ENCODE results near the gene RASGEF1C. TPM values are rescaled to one million over a fixed set of nuclear protein-coding genes. Genes with fewer than 3 reads are reported as not detected.

Gene RASGEF1C
- total RNA-seq, 1 donor = under 0.01 TPM

DNA sequence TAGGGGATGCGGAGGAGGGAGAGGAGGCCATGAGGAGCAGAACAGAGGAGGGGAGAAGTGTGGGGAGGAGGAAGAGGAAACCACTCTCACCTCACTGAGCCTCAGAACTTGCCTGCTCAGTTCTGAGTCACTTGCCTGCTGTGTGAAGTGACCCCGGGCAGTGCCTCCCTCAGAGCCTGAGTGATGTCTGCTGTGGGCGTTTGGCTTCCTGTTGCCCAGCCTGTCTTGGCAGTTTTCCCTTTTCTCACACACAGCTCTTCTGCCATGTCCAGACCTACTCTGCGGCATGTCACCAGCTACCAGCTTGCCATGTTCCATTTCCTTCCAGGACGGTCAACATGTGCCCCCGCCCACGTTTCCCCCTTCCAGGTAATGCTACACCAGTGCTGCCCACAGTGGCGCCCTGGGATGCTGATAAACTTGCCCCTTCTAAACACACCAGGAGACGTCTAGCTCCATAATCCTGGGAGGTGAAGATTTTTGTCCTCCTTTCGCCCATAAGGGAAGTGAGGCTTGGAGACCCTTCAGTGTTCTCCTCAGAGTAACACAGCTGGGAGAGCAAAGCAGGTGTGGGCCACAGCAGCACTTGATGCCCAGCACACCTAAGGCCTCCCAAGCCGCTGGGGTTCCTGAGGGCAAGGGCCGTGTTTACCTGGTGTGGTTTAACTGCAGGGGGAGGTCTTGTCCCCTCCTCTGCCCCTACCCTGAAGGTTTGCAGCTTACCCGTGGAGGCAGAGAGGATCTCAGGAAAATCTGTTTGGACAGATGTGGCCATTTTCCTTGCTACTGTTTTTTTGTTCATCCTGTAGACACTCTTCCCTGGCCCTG lies 73.7 kb downstream of the RASGEF1C start:
- no peaks in the 10 kb centered on the region for H3K9me3 ChIP-seq (ENCODE audit: low read depth, low read length)
- peaks cover 2% of the 10 kb centered on the region for H3K27me3 ChIP-seq (ENCODE audit: insufficient read depth, low read length)
- H3K4me3 ChIP-seq (ENCODE audit: insufficient read depth, low read length) = no peak overlapping the region
- H4K20me1 ChIP-seq (ENCODE audit: insufficient read depth, low read length) = no peaks in the 10 kb centered on the region
- H3K36me3 ChIP-seq (ENCODE audit: insufficient read depth, low read length) = no peaks in the 10 kb centered on the region
- peak overlapping the region; percentile 35 for H2AFZ ChIP-seq (ENCODE audit: low read length)
- H3K4me1 ChIP-seq (ENCODE audit: insufficient read depth, low read length) = peaks cover 11% of the 10 kb centered on the region
- H3K4me2 ChIP-seq (ENCODE audit: insufficient read depth, low read length) = peak overlapping the region; percentile 57
- TF ChIP-seq, protein P1, sequence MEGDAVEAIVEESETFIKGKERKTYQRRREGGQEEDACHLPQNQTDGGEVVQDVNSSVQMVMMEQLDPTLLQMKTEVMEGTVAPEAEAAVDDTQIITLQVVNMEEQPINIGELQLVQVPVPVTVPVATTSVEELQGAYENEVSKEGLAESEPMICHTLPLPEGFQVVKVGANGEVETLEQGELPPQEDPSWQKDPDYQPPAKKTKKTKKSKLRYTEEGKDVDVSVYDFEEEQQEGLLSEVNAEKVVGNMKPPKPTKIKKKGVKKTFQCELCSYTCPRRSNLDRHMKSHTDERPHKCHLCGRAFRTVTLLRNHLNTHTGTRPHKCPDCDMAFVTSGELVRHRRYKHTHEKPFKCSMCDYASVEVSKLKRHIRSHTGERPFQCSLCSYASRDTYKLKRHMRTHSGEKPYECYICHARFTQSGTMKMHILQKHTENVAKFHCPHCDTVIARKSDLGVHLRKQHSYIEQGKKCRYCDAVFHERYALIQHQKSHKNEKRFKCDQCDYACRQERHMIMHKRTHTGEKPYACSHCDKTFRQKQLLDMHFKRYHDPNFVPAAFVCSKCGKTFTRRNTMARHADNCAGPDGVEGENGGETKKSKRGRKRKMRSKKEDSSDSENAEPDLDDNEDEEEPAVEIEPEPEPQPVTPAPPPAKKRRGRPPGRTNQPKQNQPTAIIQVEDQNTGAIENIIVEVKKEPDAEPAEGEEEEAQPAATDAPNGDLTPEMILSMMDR (IDR thresholded peaks at IDR 0.05; ENCODE audit: extremely low read depth, low read depth, low read length) = no peak
- H3K79me2 ChIP-seq (ENCODE audit: insufficient read depth, low read length) = no peaks in the 10 kb centered on the region
- DNase-seq (ENCODE audit: insufficient read length, low spot score, missing footprints) = peak; percentile 99
- H3K27ac ChIP-seq (ENCODE audit: low read depth, low read length) = peak overlapping the region; percentile 37

DNA sequence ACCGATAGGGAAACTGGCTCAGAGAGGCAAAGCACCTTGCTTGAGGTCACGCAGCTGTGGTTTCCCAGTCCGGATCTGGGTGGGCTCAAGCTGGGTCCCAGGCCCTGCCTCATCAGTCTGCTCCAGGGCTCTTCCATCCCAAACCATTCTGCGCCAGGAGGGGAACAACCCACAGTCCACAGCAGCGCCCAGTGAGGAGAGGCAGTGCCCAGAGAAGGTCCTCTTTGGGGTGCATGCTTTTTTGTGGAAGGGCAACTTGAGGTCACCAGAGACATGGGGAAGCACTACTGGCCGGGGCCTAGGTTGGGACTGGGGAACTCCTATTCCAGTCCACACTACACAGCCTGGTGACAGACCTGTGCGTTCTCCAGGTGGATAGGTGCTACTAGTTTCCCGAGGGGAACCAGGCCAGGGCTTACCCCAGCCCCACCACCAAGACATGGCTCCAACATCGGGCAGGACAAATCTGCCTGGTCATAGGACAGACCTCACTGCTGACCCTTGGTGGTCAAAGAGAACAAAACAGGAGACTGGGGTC lies 75.0 kb downstream of the RASGEF1C start:
- peak; percentile 30 for DNase-seq (ENCODE audit: insufficient read length, low spot score, missing footprints)
- peaks cover 11% of the 10 kb centered on the region for H3K4me1 ChIP-seq (ENCODE audit: insufficient read depth, low read length)
- H3K27ac ChIP-seq (ENCODE audit: low read depth, low read length) = no peak overlapping the region
- H3K9me3 ChIP-seq (ENCODE audit: low read depth, low read length) = no peaks in the 10 kb centered on the region
- H3K4me3 ChIP-seq (ENCODE audit: insufficient read depth, low read length) = no peak overlapping the region
- no peaks in the 10 kb centered on the region for H3K36me3 ChIP-seq (ENCODE audit: insufficient read depth, low read length)
- H4K20me1 ChIP-seq (ENCODE audit: insufficient read depth, low read length) = no peaks in the 10 kb centered on the region
- H3K79me2 ChIP-seq (ENCODE audit: insufficient read depth, low read length) = no peaks in the 10 kb centered on the region
- H3K27me3 ChIP-seq (ENCODE audit: insufficient read depth, low read length) = no peaks in the 10 kb centered on the region
- no peak overlapping the region for H2AFZ ChIP-seq (ENCODE audit: low read length)
- H3K4me2 ChIP-seq (ENCODE audit: insufficient read depth, low read length) = no peak overlapping the region
- TF ChIP-seq, protein P1 (IDR thresholded peaks at IDR 0.05; ENCODE audit: extremely low read depth, low read depth, low read length) = no peak

DNA sequence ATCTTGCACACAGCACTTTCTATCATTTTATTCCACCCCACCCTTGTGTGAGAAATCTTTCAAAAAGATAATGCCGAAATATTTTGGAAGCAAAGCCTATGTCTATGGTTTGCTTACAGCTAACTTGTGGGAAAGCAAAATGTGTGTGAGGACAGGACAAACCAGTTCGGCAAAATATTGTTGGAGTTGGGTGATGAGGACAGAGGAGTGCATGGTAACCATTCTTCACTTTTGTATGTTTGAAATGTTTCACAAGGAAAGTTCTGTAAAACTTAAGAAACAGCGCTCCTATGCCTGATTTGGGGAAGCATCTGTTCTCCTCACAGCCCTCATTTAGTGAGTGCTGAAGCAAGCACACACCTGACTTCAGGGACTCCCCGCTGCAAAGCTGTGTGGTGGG lies 75.5 kb downstream of the RASGEF1C start:
- no peak overlapping the region for H2AFZ ChIP-seq (ENCODE audit: low read length)
- TF ChIP-seq, protein P1 (IDR thresholded peaks at IDR 0.05; ENCODE audit: extremely low read depth, low read depth, low read length) = no peak
- H3K27me3 ChIP-seq (ENCODE audit: insufficient read depth, low read length) = no peaks in the 10 kb centered on the region
- no peaks in the 10 kb centered on the region for H3K9me3 ChIP-seq (ENCODE audit: low read depth, low read length)
- no peak overlapping the region for H3K4me2 ChIP-seq (ENCODE audit: insufficient read depth, low read length)
- H3K27ac ChIP-seq (ENCODE audit: low read depth, low read length) = no peak overlapping the region
- peaks cover 11% of the 10 kb centered on the region for H3K4me1 ChIP-seq (ENCODE audit: insufficient read depth, low read length)
- H3K4me3 ChIP-seq (ENCODE audit: insufficient read depth, low read length) = no peak overlapping the region
- no peaks in the 10 kb centered on the region for H3K79me2 ChIP-seq (ENCODE audit: insufficient read depth, low read length)
- no peaks in the 10 kb centered on the region for H3K36me3 ChIP-seq (ENCODE audit: insufficient read depth, low read length)
- no peaks in the 10 kb centered on the region for H4K20me1 ChIP-seq (ENCODE audit: insufficient read depth, low read length)
- peak; percentile 64 for DNase-seq (ENCODE audit: insufficient read length, low spot score, missing footprints)

DNA sequence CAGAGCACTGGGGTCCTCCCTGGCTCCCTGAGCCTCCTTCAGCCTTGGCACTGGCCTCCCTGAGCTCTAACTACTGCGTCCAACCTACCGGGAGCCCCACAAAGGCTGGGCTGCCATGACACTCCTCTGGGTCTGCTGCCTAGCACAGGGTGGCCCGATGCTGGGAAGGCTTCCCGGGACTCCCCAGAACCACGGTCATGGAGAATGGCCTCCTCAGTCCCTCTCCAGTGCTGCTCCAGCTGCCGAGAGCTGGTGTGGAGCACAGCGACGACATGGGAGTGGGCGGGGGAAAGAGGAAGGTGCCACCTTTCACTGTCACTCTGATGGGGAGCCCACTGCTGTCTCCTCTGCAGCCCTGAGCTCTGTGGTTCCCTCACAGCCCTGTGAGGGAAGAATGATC lies 76.0 kb downstream of the RASGEF1C start:
- H3K79me2 ChIP-seq (ENCODE audit: insufficient read depth, low read length) = no peaks in the 10 kb centered on the region
- no peaks in the 10 kb centered on the region for H3K9me3 ChIP-seq (ENCODE audit: low read depth, low read length)
- H3K4me3 ChIP-seq (ENCODE audit: insufficient read depth, low read length) = no peak overlapping the region
- peak; percentile 69 for DNase-seq (ENCODE audit: insufficient read length, low spot score, missing footprints)
- H3K27ac ChIP-seq (ENCODE audit: low read depth, low read length) = no peak overlapping the region
- no peak overlapping the region for H3K4me2 ChIP-seq (ENCODE audit: insufficient read depth, low read length)
- TF ChIP-seq, protein P1 (IDR thresholded peaks at IDR 0.05; ENCODE audit: extremely low read depth, low read depth, low read length) = no peak
- no peaks in the 10 kb centered on the region for H3K27me3 ChIP-seq (ENCODE audit: insufficient read depth, low read length)
- H4K20me1 ChIP-seq (ENCODE audit: insufficient read depth, low read length) = no peaks in the 10 kb centered on the region
- peaks cover 11% of the 10 kb centered on the region for H3K4me1 ChIP-seq (ENCODE audit: insufficient read depth, low read length)
- no peaks in the 10 kb centered on the region for H3K36me3 ChIP-seq (ENCODE audit: insufficient read depth, low read length)
- H2AFZ ChIP-seq (ENCODE audit: low read length) = no peak overlapping the region
